Stromal cell of bone marrow (primary cell): ENCODE data around the gene POLK.
A peak's percentile ranks its signal among the peaks of the same experiment; 100 is the strongest.
"Not testable (repeated sequence)": the region's sequence is repeated elsewhere in the genome, so short reads cannot be mapped to it uniquely, and the experiment has no call there.

Experiments used
- DNase-seq: peaks from one replicate; pipeline ENCODE4 v3.0.0-alpha.2; 2012; ENCODE audit warnings: low read depth

POLK gene

DNA sequence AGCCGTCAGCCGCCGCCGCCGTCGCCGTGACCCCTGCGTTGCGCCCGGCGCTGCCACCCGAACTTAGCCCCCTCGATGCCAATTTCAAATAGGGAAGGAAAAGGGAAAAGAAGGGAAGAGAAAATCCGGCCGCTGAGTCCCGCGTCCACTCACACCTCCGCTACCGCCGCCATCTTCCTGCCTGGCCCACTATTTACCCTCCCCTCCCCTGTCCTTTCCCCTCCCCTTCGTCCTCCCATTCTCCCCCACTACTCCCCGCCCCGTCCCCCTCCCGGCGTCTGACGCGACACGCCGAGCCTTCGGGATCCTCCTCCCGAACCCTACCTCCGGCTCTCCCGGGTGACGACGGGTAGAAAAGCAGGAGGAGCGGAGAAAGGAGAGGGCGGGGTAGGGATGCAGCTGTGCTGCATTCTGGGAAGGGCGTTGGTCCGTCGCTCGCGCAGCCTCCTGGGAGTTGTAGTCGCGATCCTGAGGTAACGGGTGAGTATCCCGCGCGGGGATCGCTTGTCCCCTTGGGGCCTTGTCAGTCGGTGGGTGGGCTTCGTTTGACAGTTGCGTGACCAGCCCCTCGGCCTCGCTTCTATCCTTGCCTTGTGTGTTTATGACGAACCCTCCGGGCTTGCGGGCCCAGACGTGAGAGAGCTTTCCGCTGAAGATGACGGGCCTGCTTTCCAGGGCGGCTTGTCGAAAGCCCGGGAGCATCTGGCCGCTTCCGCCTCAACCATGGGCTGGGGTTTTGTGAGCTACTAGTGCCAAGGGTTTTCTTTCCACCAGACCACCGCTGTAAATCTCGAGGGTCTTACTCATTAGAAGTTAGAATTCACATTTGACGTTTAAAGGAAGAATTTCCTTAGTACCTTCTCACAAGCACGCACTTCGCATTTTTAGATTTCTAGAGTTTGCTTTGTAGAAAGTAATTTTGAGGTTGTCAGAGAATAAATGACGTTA, at the start of gene POLK, which contains the start of gene CERT1:
POLK (plus strand) TSS at position 457 of the 948 bp plus-strand sequence.
CERT1 (minus strand) TSS at position 195 of the 948 bp plus-strand sequence. CDS start 422 bp downstream, outside the sequence.
- DNase-seq = peak; percentile 98

DNA sequence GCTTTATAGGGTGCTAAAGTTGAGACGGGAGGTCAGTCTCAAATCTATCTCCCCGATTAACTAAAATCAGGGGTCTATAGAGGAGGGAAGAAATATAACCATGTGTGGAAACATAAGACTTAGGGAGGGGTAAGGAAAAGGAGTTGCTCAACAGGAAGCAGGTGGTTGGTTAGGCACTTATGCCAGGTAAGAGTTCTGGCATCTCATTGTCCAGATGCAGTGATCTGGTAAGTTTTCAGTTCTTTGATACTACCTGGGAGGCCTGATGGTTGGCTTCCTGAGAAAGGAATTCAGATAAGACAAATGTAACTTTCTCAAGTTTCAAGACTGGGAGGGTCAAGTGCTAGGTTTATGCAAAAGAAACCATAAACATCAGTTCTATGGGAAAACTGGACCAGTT, 48.0 kb upstream of the POLK start:
- no peak for DNase-seq

DNA sequence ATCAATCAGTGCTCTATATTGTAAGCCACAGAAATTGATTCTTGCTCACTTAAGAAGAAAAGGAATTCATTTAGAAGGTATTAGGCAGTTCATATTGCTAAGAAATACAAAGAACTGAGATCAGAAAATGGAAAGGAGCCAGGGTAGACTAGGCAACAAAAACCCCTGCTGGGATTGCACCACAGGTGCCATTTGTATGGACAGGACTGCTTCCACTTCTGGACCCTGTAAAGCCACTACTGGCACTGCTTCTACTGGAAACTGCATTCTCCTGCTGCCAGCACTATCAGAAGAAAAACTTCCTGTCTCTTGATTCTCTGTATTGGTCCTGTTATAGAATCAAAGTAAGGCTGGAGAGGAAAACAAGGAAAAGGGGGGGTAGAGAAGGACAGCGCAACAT, 46.2 kb upstream of the POLK start:
- DNase-seq = no peak

DNA sequence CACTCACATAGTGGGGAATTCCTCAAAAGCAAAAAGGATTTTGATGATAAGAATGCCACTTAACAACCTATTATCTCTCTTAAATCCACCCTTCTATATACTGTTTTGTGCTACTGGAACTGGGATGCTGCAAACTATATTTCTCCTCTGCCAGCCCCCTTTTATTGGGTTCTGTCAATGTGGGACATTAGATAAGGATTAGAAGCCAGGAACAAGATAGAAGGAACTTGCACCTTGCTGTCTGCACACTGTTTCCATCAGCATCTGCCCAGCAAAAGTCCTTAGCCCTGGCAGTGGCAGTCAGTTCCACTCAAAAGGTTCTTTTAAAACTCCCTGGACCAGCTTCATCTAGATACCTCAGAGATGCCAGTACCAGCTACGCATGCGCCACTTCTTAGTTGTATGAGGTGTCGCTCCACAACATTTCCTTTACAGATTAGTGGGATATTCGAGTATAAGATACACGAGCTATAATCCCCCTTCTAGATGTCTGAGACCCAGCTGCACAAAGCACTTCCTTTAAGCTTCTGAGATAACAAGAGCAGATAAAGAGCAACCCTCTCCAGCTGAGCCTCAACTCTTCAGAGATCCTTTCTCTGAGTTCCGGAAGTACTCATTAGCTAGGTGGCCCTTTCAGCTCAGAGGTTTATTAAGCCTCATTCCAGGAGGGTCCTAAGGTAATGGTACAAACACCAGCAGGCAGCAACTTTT, 45.5 kb upstream of the POLK start:
- DNase-seq = no peak

DNA sequence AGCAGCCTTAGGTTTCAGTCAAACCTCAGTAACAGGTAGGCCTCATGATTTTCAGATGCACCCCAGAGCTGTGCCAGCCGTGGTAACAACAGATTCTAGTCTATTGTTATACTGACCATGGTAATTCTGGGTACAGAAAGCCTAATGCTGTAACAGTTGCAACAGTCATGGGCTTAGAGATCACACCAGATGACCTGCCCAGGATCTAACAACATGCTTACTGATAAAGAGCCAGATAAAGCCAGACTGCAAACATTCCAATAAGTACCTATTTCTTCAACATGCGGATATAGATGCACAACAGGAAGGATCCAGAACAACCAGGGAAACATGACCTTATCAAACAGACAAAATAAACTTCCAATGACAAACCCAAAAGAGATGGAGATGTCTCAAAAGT, 43.1 kb upstream of the POLK start:
- no peak for DNase-seq

DNA sequence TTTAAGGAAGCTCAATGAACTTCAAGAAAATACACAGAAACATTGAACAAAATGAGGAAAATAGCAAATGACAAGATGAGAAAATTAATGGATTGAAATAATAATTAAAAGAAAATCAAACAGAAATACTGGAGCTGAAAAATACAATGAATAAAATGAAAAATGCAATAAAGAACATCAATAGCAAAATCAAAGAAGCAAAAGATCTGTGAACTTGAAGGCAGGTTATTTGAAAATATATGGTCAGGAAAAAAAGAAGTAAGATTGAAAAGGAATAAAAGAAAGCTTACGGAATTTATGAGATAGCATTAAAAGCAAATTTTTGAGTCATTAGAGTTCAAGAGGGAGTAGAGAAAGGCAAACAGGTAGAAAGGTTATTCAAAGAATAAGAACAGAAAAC, 42.7 kb upstream of the POLK start:
- no peak for DNase-seq

DNA sequence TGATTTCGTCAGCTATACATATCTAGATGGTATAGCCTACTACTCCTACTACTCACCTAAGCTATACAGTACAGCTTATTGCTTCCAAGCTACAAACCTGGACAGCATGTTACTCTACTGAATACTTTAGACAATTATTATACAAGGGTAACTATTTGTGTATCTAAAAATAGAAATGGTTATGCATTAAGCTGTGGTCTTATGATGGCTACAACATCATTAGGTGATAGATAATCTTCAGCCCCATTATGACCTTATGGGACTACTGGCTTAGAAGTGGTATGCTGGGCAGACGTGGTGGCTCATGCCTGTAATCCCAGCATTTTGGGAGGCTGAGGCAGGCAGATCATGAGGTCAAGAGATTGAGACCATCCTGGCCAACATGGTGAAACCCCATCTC, 40.5 kb upstream of the POLK start:
- no peak for DNase-seq

DNA sequence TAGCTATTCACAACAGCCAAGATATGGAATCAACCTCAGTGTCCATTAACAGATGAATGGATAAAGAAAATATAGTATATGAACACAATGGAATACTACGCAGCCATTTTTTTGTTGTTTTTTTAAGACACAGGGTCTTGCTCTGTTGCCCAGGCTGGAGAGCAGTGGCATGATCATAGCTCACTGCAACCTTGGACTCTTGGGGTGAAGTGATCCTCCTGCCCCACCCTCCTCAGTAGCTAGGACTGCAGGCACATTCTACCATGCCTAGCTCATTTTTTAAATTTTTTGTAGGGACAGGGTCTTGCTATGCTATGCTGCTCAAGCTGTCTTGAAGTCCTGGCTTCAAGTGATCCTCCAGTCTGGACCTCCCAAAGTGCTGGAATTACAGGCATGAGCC, 38.7 kb upstream of the POLK start:
- DNase-seq = no peak

DNA sequence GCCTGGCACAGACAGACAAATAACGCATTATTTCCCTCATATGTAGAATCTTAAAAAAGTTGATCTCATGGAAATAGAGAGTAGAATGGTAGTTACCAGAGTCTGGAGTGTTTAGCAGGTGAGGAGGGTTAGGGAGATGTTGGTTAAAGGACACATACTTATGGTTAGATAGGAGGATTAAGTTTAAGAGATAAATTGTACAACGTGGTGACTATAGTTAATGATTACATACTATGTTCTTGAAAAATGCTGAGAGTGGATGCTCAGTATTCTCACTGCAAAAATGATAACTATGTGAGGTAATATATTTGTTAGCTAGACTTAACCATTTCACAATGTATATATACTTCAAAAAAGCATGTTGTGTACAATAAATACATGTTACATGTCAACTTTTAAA, 38.2 kb upstream of the POLK start:
- no peak for DNase-seq

DNA sequence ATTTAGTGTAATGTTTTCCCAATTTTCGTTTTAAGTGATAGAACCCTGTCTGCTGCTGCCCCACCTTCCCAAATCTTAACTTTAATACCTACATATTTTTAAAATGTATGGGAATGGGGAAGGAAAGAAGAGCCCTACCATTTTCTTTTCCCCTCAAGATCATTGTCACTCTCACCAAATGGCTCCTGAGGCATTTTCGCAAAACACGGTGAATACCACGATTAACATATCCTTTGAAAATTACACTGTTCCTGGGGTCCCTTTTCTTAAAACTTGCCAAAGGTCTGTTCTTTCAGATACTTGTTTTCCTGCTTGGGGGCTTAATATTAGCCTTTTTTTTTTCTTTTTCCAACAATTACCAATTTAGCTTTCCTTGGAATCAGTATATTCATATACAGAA, 36.3 kb upstream of the POLK start:
- DNase-seq = no peak

DNA sequence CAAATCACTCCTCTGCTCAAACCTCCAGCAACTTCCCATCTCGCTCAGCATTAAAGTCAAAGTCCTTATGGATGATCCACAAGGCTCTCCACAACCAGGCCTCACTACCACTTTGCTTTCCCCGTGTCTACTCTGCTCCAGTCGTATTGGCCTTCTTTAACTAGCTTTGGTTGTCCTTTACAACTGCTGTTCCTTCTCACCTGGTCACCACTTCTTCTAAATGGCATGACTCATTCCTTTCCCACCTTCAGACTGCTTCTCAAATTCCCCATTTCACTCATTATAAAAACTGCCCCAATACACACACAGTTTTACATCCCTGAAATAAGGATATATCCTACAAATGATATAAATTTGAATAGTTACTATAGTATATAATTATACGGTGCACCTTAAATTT, 30.7 kb upstream of the POLK start:
- DNase-seq = no peak

DNA sequence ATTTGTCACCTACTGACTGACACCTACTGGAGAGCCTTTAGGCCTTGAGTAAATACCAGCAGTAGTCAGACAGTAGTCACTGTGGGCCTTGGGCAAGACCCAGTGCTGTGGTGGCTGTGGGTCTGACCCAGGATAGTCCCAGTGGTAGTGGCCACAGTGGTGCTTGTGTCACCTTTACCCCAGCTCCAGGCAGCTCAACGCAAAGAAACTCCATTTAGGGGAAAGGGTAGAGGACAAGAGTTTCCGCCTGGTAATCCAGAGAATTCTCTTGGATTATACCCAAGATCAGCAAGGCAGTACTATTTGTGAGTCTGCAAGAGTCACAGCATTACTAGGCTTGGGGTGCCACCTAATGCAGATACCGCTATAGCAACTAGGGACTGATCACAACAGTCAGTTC, 29.2 kb upstream of the POLK start:
- DNase-seq = no peak

DNA sequence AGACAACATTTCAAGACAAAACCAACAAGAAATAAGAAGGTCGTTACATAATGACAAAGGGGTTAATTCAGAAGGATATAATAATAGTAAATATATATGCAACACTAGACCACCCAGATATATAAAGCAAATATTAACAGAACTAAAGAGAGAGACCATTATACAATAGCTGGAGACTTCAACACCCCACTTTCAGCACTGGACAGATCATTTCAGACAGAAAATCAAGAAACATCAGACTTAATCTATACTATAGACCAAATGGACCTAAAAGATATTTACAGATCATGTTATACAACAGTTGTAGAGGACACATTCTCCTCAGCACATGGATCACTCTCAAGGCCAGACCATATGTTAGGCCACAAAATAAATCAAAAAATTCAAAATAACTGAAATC, 27.1 kb upstream of the POLK start:
- no peak for DNase-seq

DNA sequence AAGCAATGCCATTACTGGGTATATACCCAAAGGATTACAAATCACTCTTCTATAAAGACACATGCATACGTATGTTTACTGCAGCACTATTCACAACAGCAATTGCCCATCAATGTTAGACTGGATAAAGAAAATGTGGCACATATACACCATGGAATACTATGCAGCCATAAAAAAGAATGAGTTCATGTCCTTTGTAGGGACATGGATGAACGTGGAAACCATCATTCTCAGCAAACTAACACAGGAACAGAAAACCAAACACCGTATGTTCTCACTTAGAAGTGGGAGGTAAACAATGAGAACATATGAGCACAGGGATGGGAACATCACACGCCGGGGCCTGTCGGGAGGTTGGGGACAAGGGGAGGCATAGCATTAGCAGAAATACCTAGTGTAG, 21.8 kb upstream of the POLK start:
- not testable (repeated sequence) for DNase-seq

DNA sequence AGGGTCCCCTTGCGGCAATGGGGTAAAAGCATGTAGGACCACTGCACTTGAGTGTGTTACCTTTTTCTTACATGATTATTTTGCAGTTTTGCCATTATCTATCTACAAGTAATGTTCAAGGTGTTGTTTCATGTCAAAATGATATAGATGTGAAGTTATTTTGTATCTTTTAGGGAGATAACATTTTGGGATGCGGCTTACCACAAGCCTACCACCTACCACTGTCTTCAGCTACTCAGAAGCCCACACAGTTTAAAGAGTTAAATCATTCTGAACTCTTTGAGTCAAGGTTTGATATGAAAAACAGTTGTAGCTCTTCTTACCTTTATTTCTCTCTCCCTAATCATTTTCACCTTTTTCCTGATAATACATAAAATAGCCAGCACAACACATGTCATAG, 20.1 kb upstream of the POLK start:
- no peak for DNase-seq

DNA sequence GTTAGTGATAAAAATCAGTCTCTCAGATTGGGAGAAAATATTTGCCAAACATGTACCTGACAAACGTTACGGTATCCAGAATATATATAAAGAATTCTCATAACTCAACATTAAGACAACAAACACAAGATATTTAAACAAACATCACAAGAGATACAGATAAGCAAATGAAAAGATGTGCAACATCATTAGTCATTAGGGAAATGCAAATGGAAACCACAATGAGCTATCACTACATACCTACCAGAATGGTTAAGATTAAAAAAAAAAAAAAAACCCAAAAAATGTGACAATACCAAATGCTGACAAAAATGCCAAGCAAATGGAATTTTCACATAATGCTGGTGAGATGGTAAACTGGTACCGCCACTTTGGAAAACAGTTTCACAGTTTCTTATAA, 15.7 kb upstream of the POLK start:
- no peak for DNase-seq

DNA sequence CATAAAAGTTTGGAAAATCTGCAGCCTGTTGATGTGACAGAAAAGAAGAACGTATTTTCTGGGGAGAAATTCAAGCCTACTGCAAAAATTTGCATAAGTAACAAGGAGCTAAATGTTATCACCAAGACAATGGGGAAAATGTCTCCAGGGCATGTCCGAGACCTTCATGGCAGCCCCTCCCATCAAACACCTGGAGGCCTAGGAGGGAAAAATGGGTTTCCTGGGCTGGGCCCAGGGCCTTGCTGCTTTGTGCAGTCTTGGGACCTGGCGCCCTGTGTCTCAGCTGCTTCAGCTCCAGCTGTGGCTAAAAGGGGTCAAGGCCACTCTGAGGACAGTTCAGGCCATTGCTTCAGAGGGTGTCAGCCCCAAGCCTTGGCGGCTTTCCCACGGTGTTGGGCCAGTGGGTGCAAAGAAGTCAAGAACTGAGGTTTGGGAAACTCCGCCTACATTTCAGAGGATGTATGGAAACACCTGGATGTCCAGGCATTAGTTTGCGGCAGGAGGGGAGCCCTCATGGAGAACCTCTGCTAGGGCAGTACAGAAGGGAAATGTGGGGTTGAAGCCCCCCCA, 13.4 kb upstream of the POLK start:
- DNase-seq = no peak

DNA sequence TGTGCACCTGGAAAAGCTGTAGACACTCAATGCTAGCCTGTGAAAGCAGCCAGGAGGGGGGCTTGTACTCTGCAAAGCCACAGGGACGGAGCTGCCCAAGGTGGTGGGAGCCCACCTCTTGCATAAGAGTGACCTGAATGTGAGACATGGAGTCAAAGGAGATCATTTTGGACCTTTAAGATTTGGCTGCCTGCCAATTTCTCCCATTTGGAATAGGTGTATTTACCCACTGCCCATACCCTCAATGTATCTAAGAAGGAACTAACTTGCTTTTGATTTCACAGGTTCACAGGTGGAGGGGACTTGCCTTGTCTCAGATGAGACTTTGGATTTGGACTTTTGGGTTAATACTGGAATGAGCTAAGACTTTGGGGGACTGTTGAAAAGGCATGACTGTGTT, 12.8 kb upstream of the POLK start:
- not testable (repeated sequence) for DNase-seq

DNA sequence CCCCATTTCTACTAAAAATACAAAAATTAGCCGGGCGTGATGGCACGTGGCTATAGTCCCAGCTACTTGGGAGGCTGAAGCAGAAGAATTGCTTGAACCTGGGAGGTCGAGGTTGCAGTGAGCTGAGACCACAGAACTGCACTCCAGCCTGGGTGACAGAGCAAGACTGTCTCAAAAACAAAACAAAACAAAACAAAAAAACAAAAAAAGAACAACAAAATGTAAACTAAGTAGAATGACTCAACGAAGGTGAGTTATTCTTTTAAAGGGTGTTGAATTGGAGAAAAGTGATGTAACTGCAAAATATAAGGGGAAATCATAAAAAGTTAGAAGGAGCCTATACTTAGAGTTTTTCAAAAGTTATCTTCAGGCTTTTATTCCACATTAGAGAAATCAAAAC, 6.6 kb upstream of the POLK start:
- not testable (repeated sequence) for DNase-seq

DNA sequence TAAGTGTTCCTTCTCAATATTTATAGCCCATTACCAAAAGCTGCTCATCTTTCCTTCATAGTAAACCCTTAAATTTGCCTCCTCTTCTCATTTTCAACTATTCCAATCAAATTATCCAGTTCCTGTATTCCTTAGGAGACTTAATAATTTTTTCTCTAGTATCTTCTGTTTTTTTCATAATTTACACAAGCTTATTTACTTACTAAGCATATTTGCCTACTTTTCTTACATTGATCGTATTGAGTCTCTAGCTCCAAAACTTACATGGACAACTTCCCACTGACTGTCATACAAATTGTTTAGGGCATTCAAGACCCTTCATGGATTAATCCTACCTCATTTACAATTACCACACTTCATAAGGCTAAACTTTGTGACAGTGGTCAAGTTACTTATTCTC, 3.9 kb upstream of the POLK start:
- no peak for DNase-seq

DNA sequence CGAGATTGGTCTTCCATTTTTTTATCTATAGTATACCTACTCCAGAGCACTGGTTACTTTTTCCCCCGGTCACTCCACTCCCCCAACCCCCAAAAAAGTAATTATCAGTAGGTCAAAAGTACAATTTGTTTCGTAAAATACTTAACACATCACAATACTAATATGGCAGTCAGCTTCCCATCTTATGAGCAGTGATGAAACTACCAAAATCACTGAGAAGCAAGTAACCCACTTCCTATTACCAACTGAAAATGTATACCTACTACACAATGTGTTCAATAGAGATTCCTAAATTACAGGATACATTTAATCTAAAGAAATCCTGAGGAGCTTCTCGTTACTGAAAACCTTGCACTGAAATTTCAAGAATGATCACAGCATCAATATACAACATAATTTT, 2.1 kb upstream of the POLK start:
- no peak for DNase-seq

DNA sequence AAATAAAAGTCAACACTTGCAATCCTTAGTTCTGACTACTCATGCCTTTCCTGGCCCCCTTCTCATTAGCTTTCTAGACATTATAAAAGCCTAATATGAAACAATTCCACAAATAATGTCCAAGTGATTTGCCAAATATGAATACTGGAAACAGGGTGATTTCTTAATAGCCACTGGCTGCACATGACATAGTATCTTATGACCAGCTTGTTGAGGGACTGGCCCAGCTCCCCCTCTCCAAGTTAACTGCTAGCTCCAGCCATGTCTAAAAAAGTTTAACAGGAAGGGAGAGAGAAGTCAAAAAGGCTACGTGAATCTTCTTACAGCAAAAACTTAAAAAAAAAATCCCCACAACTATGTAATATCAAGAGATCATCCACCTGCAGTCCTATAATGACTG, 1.7 kb upstream of the POLK start:
- peak; percentile 58 for DNase-seq

DNA sequence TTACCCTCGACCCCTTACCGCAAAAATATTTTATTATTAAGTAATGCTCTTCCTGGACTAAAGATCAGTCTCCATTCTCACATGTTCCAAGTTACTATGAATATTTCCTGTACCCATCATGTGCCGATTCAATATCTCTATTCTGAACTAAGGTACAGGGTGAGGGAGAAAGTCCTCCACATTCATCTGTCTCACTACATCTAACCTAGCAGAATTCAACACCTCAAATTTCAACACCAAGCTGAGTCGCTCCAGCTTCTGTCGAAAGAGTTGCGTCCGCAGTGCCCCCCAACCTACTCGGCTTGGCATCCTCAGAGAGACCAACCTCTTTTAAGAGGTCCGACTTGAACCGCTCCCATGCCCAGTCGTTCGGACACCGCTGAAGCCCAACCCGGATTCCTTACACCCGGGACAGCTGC, 1.3 kb upstream of the POLK start:
- no peak for DNase-seq
